Eye (tissue), 1 donor: ENCODE data around the gene DUSP18.
A peak's percentile ranks its signal among the peaks of the same experiment; 100 is the strongest.
"Not testable (repeated sequence)": the region's sequence is repeated elsewhere in the genome, so short reads cannot be mapped to it uniquely, and the experiment has no call there.

Experiments
- DNase-seq: peaks from one replicate; pipeline ENCODE4 v3.0.0-alpha.2; 2015

The DUSP18 gene

DNA sequence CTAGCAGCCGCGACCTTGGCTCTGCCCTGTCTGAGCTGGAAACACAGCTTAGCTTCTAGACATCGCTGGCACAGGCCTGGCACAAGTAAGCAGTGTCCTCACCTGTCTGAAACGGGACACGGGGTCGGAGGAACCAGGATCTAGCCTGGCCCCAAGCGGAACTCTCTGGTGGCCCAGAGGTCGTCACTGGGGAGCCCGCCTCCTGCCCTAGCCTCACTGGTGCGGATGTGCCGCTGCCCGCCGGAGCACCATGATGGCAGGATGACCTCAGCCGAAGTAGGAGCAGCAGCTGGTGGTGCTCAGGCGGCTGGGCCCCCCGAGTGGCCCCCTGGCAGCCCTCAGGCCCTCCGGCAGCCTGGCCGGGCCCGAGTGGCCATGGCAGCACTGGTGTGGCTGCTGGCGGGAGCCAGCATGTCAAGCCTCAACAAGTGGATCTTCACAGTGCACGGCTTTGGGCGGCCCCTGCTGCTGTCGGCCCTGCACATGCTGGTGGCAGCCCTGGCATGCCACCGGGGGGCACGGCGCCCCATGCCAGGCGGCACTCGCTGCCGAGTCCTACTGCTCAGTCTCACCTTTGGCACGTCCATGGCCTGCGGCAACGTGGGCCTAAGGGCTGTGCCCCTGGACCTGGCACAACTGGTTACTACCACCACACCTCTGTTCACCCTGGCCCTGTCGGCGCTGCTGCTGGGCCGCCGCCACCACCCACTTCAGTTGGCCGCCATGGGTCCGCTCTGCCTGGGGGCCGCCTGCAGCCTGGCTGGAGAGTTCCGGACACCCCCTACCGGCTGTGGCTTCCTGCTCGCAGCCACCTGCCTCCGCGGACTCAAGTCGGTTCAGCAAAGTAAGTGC lies 31.2 kb downstream of the DUSP18 start:
- DNase-seq: no peak

DNA sequence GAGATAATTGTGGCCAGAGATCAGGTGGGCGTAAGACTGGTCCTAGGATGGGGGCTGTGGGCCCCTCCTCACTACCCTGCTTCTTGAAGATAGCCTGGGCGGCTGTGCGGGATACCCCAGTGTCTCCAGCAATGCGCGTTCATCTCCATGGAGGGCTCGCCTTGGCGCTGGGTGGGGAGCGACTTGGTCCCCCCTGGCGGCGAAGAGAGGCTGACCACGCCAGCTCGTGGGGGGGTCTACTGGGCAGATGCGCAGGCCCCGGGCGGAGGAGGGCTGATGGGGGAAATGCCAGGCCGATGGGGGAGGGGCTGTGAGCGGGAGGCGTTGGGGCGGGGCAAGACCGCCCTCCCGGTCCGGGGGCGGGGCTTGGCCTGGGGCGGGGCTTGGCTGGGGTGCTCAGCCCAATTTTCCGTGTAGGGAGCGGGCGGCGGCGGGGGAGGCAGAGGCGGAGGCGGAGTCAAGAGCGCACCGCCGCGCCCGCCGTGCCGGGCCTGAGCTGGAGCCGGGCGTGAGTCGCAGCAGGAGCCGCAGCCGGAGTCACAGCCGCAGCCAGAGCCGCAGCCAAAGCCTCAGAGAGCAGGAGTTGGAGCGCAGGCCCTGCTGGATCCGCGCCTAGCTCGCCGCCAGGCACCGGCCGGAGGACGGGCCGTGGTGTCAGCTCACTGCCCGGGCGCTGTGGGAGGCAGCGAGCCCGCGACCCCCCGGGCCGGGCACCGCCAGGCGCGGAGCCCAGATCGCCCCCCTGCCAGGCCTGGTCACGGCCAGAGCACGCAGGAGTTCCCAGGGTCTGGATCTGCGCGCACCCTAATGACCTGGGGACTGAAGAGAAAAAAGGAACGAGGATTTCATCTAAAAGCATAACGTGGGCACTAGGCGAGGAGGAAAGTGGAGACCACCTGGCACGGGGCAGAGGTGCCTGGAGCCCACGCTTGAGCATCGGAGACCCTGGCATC lies 32.1 kb downstream of the DUSP18 start, which contains the start of gene SLC35E4:
SLC35E4 (plus strand) TSS at position 509 of the 953 bp plus-strand sequence. CDS start 670 bp downstream, outside the sequence.
- peak; percentile 96 for DNase-seq

DNA sequence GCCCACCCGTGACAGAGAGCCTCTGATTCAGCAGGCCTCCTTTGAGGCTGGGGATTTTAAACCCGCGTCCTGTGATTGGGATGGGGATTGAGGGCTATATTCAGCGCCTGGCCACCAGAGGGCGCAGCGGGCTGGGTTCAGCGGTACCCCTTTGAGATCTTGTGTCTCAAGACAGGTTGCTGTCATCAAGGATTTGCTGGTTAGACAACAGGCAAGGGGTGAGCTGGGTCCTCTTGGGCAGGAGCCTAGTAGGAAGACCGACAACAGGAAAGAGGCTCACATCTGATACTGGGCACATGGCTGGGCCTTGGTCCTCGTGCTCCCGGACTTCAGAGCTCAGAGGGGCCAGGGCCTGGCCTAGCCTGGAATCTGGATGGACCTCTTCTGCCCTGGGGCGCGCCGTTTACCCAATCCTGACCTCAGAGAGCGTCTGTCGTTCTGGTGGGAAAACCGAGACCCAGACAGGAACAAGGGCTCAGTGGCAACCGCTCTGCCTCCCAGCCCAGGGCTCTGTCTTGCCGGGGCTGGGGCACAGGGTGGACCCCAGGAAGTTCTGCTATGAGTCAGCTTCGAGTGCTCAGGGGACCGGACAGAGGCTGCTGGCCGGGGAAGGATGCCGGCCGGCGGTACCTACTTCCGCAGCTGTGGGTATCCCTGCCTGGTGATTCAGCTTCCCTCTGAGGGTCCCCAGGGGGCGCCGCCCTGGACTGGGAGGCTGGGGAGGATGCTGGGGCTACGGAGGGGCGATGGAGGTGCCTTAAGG lies 33.0 kb downstream of the DUSP18 start:
- DNase-seq: peak; percentile 95

DNA sequence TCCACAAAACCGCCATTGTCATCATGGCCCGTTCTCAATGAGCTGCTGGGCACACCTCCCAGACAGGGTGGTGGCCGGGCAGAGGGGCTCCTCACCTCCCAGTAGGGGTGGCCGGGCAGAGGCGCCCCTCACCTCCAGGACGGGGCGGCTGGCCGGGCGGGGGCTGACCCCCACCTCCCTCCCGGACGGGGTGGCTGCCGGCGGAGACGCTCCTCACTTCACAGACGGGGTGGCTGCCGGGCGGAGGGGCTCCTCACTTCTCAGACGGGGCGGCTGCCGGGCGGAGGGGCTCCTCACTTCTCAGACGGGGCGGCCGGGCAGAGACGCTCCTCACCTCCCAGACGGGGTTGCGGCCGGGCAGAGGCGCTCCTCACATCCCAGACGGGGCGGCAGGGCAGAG lies 36.2 kb downstream of the DUSP18 start:
- DNase-seq: not testable (repeated sequence)

DNA sequence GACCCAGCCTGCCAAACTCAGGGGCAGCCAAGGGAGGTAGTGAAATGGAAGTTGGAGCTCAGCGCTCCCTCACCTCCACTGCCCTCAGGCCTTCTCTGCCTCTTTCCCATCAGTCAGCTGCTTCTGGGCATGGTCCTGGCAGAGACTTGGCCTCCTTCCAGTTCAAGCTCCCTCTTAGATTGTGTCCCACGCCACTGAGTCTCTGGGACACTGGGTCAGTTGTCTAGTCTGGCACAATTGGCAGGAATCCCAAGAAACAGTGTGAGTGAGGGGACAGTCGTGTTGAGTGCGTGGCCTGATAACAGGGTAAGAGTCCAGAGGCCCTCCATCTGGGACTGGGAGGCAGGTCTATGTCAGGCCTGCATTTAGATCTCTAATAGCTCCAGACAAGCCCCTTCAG lies 39.2 kb downstream of the DUSP18 start:
- DNase-seq: no peak

DNA sequence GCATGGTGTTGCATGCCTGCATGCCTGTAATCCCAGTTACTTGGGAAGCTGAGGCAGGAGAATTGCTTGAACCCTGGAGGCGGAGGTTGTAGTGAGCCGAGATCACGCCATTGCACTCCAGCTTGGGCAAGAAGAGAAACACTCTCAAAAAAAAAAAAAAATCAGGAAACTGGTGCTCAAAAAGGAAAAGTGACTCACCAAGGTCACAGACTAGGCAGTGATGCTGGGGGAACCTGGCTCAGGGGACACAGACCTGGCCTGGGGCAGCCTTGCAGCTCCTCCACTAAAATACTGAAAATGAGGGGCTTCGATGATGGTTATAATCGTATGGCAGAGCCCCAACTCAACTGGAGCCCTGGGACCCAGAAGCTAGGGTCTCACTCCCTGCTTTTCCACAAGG lies 40.2 kb downstream of the DUSP18 start:
- no peak for DNase-seq

DNA sequence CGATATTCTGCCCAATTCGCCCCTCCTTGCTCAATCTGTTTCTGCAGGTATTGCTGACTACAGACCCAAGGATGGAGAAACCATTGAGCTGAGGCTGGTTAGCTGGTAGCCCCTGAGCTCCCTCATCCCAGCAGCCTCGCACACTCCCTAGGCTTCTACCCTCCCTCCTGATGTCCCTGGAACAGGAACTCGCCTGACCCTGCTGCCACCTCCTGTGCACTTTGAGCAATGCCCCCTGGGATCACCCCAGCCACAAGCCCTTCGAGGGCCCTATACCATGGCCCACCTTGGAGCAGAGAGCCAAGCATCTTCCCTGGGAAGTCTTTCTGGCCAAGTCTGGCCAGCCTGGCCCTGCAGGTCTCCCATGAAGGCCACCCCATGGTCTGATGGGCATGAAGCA lies 41.3 kb downstream of the DUSP18 start:
- DNase-seq: no peak

DNA sequence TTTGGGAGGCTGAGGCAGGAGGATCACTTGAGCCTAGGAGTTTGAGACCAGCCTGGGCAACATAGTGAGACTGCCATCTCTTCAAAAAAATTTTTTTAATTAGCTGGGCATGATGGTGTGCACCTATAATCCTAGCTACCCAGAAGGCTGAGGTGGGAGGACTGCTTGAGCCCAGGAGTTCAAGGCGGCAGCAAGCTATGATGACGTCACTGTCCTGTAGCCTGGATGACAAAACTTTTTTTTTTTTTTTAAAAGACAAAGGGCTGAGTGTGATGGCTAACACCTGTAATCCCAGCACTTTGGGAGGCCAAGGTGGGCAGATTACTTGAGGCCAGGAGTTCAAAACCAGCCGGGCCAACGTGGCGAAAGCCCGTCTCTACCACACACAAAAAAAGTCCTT lies 47.8 kb downstream of the DUSP18 start:
- not testable (repeated sequence) for DNase-seq

DNA sequence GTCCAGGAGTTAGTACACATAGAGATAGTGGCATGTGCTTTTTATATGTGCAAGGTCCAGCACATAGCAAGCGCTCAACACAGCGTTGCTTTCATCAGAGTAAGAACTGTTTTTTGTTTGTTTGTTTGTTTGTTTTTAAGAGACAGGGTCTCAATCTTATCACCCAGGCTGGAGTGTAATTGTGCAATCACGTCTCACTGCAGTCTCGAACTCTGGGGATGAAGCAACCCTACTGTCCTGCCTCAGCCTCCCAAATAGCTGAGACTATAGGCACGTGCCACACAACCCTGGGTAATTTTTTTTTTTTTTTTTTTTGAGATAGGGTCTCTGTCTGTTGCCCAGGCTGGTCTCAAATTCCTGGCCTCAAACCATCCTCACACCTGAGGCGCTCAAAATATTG lies 49.9 kb downstream of the DUSP18 start:
- no peak for DNase-seq

DNA sequence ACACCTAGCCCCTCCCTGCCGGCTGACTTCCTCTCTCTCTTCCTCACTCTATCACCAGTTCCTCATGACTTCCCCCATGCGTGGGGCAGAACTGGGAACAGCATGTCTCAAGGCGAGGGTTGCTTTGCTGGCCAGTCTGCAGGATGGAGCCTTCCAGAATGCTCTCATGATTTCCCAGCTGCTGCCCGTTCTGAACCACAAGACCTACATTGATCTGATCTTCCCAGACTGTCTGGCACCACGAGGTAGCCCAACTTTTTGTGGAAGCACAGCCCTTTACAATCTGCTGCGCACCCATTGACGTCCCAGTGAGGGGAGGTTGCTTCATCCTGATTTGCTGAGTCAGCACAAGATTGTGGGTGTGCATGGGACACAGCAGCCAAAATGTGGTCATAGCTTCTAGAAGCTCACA lies 52.1 kb downstream of the DUSP18 start:
- no peak for DNase-seq

DNA sequence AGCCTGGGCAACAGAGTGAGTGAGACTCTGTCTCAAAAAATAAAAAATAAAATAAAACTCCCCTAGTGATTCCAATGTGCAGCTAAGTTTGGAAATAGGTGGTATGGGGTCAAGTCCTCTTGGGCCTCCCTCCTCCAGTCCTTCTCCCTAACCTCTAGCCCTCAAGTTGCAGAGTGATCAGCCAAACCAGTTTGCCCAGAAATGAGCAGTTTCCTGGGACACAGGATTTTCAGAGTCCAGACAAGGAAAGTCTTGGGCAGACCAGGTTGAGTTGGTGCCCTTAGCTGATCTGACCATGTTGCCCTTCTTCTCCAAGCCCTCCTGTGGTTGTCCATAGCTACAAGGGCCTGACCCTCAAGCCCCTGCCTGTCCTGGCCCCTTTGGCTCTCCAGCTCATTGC lies 52.8 kb downstream of the DUSP18 start:
- DNase-seq: no peak

DNA sequence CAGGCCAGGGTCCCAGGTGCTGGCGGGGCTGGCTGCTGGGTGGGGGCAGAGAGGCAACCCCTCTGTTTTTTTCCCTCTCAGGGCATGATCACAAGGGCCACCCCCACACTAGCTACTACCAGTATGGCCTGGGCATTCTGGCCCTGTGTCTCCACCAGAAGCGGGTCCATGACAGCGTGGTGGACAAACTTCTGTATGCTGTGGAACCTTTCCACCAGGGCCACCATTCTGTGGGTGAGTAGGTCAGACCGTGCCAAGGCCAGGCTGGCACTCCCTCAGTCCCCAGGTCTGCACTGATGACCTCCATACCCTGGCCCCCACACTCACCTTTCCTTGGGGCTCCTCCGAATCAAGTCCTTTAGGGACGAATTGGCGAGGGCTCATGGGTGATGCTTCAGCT lies 53.4 kb downstream of the DUSP18 start:
- DNase-seq: no peak

DNA sequence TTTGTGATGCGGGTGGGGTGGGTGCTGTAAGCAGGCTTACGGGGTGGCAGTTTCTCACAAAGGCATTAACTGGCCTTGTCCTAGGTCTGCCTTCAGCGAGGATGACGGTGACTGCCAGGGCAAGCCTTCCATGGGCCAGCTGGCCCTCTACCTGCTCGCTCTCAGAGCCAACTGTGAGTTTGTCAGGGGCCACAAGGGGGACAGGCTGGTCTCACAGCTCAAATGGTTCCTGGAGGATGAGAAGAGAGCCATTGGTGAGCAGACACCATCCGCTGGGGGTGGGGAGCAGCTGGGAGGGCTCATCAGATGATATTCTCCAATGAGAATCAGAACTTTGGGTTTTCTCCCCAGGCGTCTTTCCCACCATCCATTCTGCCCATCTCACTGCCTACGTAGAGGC lies 54.9 kb downstream of the DUSP18 start:
- no peak for DNase-seq
